Measurements from ENCODE around the gene SBF2. TPM values are rescaled to one million over a fixed set of nuclear protein-coding genes. Genes with fewer than 3 reads are reported as not detected.

SBF2 gene
- total and polyA plus RNA-seq, 9 of the 15 experiments (the other 6 are each of a cell fraction or from before 2014, with no cell fraction given): 0.80 to 9.5 (median 5.0) TPM

DNA sequence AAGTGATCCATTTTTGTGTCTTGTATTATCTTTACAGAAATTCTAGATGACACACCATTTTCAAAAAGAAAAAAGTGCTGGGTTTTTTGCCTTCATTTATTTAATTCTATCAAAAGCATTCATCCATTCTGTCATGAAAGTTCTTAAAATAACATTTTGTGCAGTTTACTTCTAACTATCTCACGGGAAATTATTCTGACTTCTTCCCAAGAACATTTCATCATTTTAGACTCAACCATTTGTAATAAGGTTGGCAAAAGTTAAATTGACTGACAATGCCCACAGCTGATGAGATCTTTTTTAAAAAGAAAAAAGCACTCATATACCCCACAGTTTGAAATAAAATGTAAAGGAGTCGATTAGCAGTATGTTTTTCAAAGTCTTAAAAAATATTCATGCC lies 68.5 kb downstream of the SBF2 start:
- BruUV-seq (replicated peaks): no TSS peak
- CTCF ChIA-PET (ENCODE audit: low intra/inter-chr PET ratio): no interaction called here
- DNase-seq (ENCODE audit: extremely low read depth in 1 of 4, low spot score in 3 of 4) (no peak), ATAC-seq (no peak), FAIRE-seq (no peak)
- in situ Hi-C loops (cut with MboI): no loop called here
- no peaks in the 10 kb centered on the region for H3K9me1 ChIP-seq (ENCODE audit: control insufficient read depth, insufficient read depth, low read length)
- H3K79me2 ChIP-seq (ENCODE audit: control insufficient read depth, insufficient read depth, low read length): no peaks in the 10 kb centered on the region
- H3K4me2 ChIP-seq (ENCODE audit: insufficient read depth, low read length): no peak overlapping the region
- no peaks in the 10 kb centered on the region for H3K4me1 ChIP-seq (replicated peaks in 1 of 2; ENCODE audit: control insufficient read depth in 2 of 2, insufficient read depth in 2 of 2, low read length in 2 of 2)
- POLR2A ChIA-PET: no interaction called here
- H3K9me3 ChIP-seq (replicated peaks; ENCODE audit: control insufficient read depth, insufficient read depth, low read depth, low read length): no peaks in the 10 kb centered on the region
- H2AFZ ChIP-seq (ENCODE audit: low read depth, low read length): no peak overlapping the region
- H3K36me3 ChIP-seq (ENCODE audit: control insufficient read depth, insufficient read depth, low read length): no peaks in the 10 kb centered on the region
- H3K27ac ChIP-seq (ENCODE audit: extremely low read depth, low read depth, low read length): no peak overlapping the region
- H3K9ac ChIP-seq (ENCODE audit: insufficient read depth in 1 of 2, low read depth in 2 of 2, low read length in 2 of 2): no peak overlapping the region
- 0% methylated on average over 2 of the region's 2 CpGs for WGBS (ENCODE audit: insufficient coverage, low coverage, missing lambda C conversion rate)
- no peaks in the 10 kb centered on the region for H3K27me3 ChIP-seq (ENCODE audit: control insufficient read depth in 2 of 2, insufficient read depth in 2 of 2, low read length in 2 of 2)
- intact Hi-C loops (cut with micrococcal nuclease): no loop called here
- no peaks in the 10 kb centered on the region for H4K20me1 ChIP-seq (replicated peaks; ENCODE audit: control insufficient read depth, insufficient read depth, low read length)
- H3K4me3 ChIP-seq: no peak overlapping the region
- no peak for TF ChIP-seq ZNF197 (CRISPR knock-in tag; IDR thresholded peaks at IDR 0.05; ENCODE audit: low read depth)
- no peak for TF ChIP-seq ZFP1 (CRISPR knock-in tag; IDR thresholded peaks at IDR 0.05)
- no peak for TF ChIP-seq NFRKB (IDR thresholded peaks at IDR 0.05; ENCODE audit: low read depth)
- TF ChIP-seq, protein P1, sequence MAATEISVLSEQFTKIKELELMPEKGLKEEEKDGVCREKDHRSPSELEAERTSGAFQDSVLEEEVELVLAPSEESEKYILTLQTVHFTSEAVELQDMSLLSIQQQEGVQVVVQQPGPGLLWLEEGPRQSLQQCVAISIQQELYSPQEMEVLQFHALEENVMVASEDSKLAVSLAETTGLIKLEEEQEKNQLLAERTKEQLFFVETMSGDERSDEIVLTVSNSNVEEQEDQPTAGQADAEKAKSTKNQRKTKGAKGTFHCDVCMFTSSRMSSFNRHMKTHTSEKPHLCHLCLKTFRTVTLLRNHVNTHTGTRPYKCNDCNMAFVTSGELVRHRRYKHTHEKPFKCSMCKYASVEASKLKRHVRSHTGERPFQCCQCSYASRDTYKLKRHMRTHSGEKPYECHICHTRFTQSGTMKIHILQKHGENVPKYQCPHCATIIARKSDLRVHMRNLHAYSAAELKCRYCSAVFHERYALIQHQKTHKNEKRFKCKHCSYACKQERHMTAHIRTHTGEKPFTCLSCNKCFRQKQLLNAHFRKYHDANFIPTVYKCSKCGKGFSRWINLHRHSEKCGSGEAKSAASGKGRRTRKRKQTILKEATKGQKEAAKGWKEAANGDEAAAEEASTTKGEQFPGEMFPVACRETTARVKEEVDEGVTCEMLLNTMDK (IDR thresholded peaks at IDR 0.05; ENCODE audit: borderline replicate concordance, insufficient read depth, low read depth, low read length, poor library complexity, severe bottlenecking): no peak
- no peak for TF ChIP-seq HDGF (IDR thresholded peaks at IDR 0.05)
- TF ChIP-seq, protein P2, sequence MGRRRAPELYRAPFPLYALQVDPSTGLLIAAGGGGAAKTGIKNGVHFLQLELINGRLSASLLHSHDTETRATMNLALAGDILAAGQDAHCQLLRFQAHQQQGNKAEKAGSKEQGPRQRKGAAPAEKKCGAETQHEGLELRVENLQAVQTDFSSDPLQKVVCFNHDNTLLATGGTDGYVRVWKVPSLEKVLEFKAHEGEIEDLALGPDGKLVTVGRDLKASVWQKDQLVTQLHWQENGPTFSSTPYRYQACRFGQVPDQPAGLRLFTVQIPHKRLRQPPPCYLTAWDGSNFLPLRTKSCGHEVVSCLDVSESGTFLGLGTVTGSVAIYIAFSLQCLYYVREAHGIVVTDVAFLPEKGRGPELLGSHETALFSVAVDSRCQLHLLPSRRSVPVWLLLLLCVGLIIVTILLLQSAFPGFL (CRISPR knock-in tag; IDR thresholded peaks at IDR 0.05): no peak
- no peak for TF ChIP-seq FOXP1 (CRISPR knock-in tag; IDR thresholded peaks at IDR 0.05)
- TF ChIP-seq ELF1 (tag; IDR thresholded peaks at IDR 0.05): no peak
- TF ChIP-seq, protein P3, sequence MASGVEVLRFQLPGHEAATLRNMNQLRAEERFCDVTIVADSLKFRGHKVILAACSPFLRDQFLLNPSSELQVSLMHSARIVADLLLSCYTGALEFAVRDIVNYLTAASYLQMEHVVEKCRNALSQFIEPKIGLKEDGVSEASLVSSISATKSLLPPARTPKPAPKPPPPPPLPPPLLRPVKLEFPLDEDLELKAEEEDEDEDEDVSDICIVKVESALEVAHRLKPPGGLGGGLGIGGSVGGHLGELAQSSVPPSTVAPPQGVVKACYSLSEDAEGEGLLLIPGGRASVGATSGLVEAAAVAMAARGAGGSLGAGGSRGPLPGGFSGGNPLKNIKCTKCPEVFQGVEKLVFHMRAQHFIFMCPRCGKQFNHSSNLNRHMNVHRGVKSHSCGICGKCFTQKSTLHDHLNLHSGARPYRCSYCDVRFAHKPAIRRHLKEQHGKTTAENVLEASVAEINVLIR (CRISPR knock-in tag; IDR thresholded peaks at IDR 0.05): no peak
- TF ChIP-seq MCM2 (IDR thresholded peaks at IDR 0.05; ENCODE audit: low read depth): no peak
- no peak for TF ChIP-seq ZNF586 (CRISPR knock-in tag; conservative IDR thresholded peaks at IDR 0.05)
- no peak for TF ChIP-seq POLR3A (IDR thresholded peaks at IDR 0.05; ENCODE audit: borderline replicate concordance, extremely low read depth, insufficient read depth, insufficient read length)
- no peak for TF ChIP-seq POLR2AphosphoS5 (IDR thresholded peaks at IDR 0.05; ENCODE audit: control insufficient read depth, insufficient read depth, low read depth, low read length)
- TF ChIP-seq SRF (CRISPR knock-in tag; IDR thresholded peaks at IDR 0.05): no peak
- no peak for TF ChIP-seq KDM4B (IDR thresholded peaks at IDR 0.05; ENCODE audit: borderline replicate concordance in 2 of 2, low read depth in 1 of 2)
- no peak for TF ChIP-seq ZNF347 (CRISPR knock-in tag; IDR thresholded peaks at IDR 0.05; ENCODE audit: low read depth)
- TF ChIP-seq, protein P4, sequence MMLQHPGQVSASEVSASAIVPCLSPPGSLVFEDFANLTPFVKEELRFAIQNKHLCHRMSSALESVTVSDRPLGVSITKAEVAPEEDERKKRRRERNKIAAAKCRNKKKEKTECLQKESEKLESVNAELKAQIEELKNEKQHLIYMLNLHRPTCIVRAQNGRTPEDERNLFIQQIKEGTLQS (IDR thresholded peaks at IDR 0.05): no peak
- TF ChIP-seq, protein P4 (CRISPR knock-in tag; conservative IDR thresholded peaks at IDR 0.05): no peak
- TF ChIP-seq TEAD2 (tag; IDR thresholded peaks at IDR 0.05): no peak
